WERI-Rb-1 (cell line): Measurements from ENCODE around the gene SLC49A4.

ENCODE experiments used
- DNase-seq: peaks from one replicate; pipeline ENCODE4 v3.0.0-alpha.2; 2020
- H3K27ac ChIP-seq: fragments of 250-450 bp; sonication (Bioruptor Pico); 2 replicates; pipeline ENCODE4 v1.5.1; 2020; ENCODE audit warnings: mild to moderate bottlenecking, moderate library complexity
- H3K27me3 ChIP-seq: fragments of 250-450 bp; sonication (Bioruptor Pico); 2 replicates; pipeline ENCODE4 v1.5.1; 2021; ENCODE audit warnings: mild to moderate bottlenecking, low read depth, moderate library complexity; ENCODE audit not compliant: insufficient read depth, severe bottlenecking
- H3K36me3 ChIP-seq: fragments of 250-450 bp; sonication (Bioruptor Pico); 2 replicates; pipeline ENCODE4 v1.5.1; 2020; ENCODE audit warnings: mild to moderate bottlenecking, moderate library complexity
- H3K4me3 ChIP-seq: 2 replicates; pipeline ENCODE4 v1.5.1; 2011; ENCODE audit warnings: low read depth, mild to moderate bottlenecking, control low read depth, low read length
- H3K9me3 ChIP-seq: fragments of 250-450 bp; sonication (Bioruptor Pico); 2 replicates; pipeline ENCODE4 v1.5.1; 2021; ENCODE audit warnings: mild to moderate bottlenecking, moderate library complexity; ENCODE audit not compliant: severe bottlenecking
- CTCF ChIP-seq: IDR thresholded peaks from 2 replicates; pipeline ENCODE4 v1.5.1; 2011; ENCODE audit warnings: low read depth, mild to moderate bottlenecking, control low read depth, inconsistent platforms, low read length

The SLC49A4 gene

GRCh38 chr3:122777563-122777962 is 17.3 kb upstream of the SLC49A4 start:
- no peaks in the 10 kb centered on the region for H3K27me3 ChIP-seq
- H3K27ac ChIP-seq: no peak overlapping the region
- no peak overlapping the region for H3K4me3 ChIP-seq

GRCh38 chr3:122782804-122783203 is 12.1 kb upstream of the SLC49A4 start:
- DNase-seq: peak; percentile 53
- no peak overlapping the region for H3K4me3 ChIP-seq

More at GRCh38 chr3:122777563-122777962, 17.3 kb upstream of the SLC49A4 start:
- TF ChIP-seq CTCF: no peak
- H3K36me3 ChIP-seq: no peaks in the 10 kb centered on the region; the same call in 1 of the 2 replicates
- no peak for DNase-seq
- H3K9me3 ChIP-seq: no peaks in the 10 kb centered on the region

GRCh38 chr3:122784436-122784835 is 10.4 kb upstream of the SLC49A4 start:
- H3K27ac ChIP-seq: no peak overlapping the region
- no peak for TF ChIP-seq CTCF
- peaks cover 3% of the 10 kb centered on the region; the same call in 1 of the 2 replicates for H3K36me3 ChIP-seq
- no peak for DNase-seq
- no peaks in the 10 kb centered on the region for H3K27me3 ChIP-seq
- no peaks in the 10 kb centered on the region for H3K9me3 ChIP-seq
- H3K4me3 ChIP-seq: no peak overlapping the region

More at GRCh38 chr3:122782804-122783203, 12.1 kb upstream of the SLC49A4 start:
- Histone ChIP-seq H3K9me3 (no peaks in the 10 kb centered on the region), H3K36me3 (peaks cover 3% of the 10 kb centered on the region; the same call in 1 of the 2 replicates), H3K27ac (no peak overlapping the region), H3K27me3 (no peaks in the 10 kb centered on the region)
- no peak for TF ChIP-seq CTCF

GRCh38 chr3:122785231-122785630 is 9.6 kb upstream of the SLC49A4 start:
- Histone ChIP-seq H3K9me3 (no peaks in the 10 kb centered on the region), H3K36me3 (peaks cover 3% of the 10 kb centered on the region; the same call in 1 of the 2 replicates), H3K27me3 (no peaks in the 10 kb centered on the region), H3K4me3 (no peak overlapping the region), H3K27ac (no peak overlapping the region)
- TF ChIP-seq CTCF: no peak
- DNase-seq: no peak

- no peak overlapping the region for H3K4me3 ChIP-seq
Observed at GRCh38 chr3:122786066-122786465, 8.8 kb upstream of the SLC49A4 start.

More at GRCh38 chr3:122786066-122786465, 8.8 kb upstream of the SLC49A4 start:
- Histone ChIP-seq H3K27ac (no peak overlapping the region), H3K27me3 (no peaks in the 10 kb centered on the region), H3K9me3 (no peaks in the 10 kb centered on the region), H3K36me3 (peaks cover 6% of the 10 kb centered on the region)
- no peak for DNase-seq
- TF ChIP-seq CTCF: no peak
